ENCODE measurements around the gene NRDC.

Gene NRDC

GRCh38 chr1:51745304-51745570 lies 133.3 kb downstream of the NRDC start:
- no peak for DNase-seq
- in situ Hi-C loops (cut with HindIII; ENCODE audit: low pct_ligation_motif_present, low pct_unique_long_range_greater_than_20kb, low sequenced_read_pairs), result no loop called here

GRCh38 chr1:51744506-51745303 lies 133.8 kb downstream of the NRDC start:
- in situ Hi-C loops (cut with HindIII; ENCODE audit: low pct_ligation_motif_present, low pct_unique_long_range_greater_than_20kb, low sequenced_read_pairs), result no loop called here
- no peak for DNase-seq

GRCh38 chr1:51741121-51741681 lies 137.3 kb downstream of the NRDC start:
- no peak for DNase-seq
- in situ Hi-C loops (cut with HindIII; ENCODE audit: low pct_ligation_motif_present, low pct_unique_long_range_greater_than_20kb, low sequenced_read_pairs), result no loop called here

- in situ Hi-C loops (cut with HindIII; ENCODE audit: low pct_ligation_motif_present, low pct_unique_long_range_greater_than_20kb, low sequenced_read_pairs), result no loop called here
- DNase-seq, result no peak
Measured at GRCh38 chr1:51740652-51741051, 137.9 kb downstream of the NRDC start.
